ENCODE results near the gene MAG.

Gene MAG

DNA sequence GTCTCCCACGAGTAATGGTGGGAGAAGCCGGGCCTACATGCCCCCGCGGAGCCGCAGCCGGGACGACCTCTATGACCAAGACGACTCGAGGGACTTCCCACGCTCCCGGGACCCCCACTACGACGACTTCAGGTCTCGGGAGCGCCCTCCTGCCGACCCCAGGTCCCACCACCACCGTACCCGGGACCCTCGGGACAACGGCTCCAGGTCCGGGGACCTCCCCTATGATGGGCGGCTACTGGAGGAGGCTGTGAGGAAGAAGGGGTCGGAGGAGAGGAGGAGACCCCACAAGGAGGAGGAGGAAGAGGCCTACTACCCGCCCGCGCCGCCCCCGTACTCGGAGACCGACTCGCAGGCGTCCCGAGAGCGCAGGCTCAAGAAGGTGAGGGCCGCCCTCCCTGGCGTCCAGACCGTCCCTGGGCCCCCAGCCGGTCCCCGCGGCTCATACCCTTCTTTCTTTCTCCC lies 24.6 kb upstream of the MAG start (continued):
- TF ChIP-seq GLI4 (tag by site-specific recombination; IDR thresholded peaks at IDR 0.05) (peak; percentile 38; the same call in 1 of the 2 replicates), YY2 (tag by site-specific recombination; IDR thresholded peaks at IDR 0.05) (peak; percentile 43; the same call in 1 of the 2 replicates), KLF8 (tag by site-specific recombination; IDR thresholded peaks at IDR 0.05) (peak; percentile 70; the same call in 1 of the 2 replicates), GLI2 (tag by site-specific recombination; IDR thresholded peaks at IDR 0.05; ENCODE audit: borderline replicate concordance, low read depth) (no peak), ZNF768 (tag by site-specific recombination; IDR thresholded peaks at IDR 0.05) (no peak; the same call in 1 of the 2 replicates), ZNF596 (tag by site-specific recombination; IDR thresholded peaks at IDR 0.05) (no peak), ZNF677 (tag by site-specific recombination; IDR thresholded peaks at IDR 0.05) (no peak), ZNF366 (tag by site-specific recombination; conservative IDR thresholded peaks at IDR 0.05) (peak; percentile 54), ZNF560 (tag by site-specific recombination; IDR thresholded peaks at IDR 0.05; ENCODE audit: borderline replicate concordance) (no peak), BCL11A (tag by site-specific recombination; IDR thresholded peaks at IDR 0.05; ENCODE audit: low read depth) (no peak; the same call in 1 of the 2 replicates), ZNF791 (tag by site-specific recombination; IDR thresholded peaks at IDR 0.05) (no peak), ZNF416 (tag by site-specific recombination; IDR thresholded peaks at IDR 0.05) (no peak), GLIS1 (tag by site-specific recombination; IDR thresholded peaks at IDR 0.05) (peak; percentile 79)
- TF ChIP-seq, protein P1, sequence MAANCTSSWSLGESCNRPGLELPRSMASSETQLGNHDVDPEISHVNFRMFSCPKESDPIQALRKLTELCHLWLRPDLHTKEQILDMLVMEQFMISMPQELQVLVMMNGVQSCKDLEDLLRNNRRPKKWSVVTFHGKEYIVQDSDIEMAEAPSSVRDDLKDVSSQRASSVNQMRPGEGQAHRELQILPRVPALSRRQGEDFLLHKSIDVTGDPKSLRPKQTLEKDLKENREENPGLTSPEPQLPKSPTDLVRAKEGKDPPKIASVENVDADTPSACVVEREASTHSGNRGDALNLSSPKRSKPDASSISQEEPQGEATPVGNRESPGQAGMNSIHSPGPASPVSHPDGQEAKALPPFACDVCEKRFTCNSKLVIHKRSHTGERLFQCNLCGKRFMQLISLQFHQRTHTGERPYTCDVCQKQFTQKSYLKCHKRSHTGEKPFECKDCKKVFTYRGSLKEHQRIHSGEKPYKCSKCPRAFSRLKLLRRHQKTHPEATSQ (tag by site-specific recombination; IDR thresholded peaks at IDR 0.05) = no peak
- TF ChIP-seq, protein P2, sequence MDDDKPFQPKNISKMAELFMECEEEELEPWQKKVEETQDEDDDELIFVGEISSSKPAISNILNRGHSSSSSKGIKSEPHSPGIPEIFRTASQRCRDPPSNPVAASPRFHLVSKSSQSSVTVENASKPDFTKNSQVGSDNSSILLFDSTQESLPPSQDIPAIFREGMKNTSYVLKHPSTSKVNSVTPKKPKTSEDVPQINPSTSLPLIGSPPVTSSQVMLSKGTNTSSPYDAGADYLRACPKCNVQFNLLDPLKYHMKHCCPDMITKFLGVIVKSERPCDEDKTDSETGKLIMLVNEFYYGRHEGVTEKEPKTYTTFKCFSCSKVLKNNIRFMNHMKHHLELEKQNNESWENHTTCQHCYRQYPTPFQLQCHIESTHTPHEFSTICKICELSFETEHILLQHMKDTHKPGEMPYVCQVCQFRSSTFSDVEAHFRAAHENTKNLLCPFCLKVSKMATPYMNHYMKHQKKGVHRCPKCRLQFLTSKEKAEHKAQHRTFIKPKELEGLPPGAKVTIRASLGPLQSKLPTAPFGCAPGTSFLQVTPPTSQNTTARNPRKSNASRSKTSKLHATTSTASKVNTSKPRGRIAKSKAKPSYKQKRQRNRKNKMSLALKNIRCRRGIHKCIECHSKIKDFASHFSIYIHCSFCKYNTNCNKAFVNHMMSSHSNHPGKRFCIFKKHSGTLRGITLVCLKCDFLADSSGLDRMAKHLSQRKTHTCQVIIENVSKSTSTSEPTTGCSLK (tag by site-specific recombination; IDR thresholded peaks at IDR 0.05) = no peak
- TF ChIP-seq, protein P3, sequence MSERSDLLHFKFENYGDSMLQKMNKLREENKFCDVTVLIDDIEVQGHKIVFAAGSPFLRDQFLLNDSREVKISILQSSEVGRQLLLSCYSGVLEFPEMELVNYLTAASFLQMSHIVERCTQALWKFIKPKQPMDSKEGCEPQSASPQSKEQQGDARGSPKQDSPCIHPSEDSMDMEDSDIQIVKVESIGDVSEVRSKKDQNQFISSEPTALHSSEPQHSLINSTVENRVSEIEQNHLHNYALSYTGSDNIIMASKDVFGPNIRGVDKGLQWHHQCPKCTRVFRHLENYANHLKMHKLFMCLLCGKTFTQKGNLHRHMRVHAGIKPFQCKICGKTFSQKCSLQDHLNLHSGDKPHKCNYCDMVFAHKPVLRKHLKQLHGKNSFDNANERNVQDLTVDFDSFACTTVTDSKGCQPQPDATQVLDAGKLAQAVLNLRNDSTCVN (tag by site-specific recombination; optimal IDR thresholded peaks at IDR 0.05) = peak; percentile 84
- TF ChIP-seq, protein P4, sequence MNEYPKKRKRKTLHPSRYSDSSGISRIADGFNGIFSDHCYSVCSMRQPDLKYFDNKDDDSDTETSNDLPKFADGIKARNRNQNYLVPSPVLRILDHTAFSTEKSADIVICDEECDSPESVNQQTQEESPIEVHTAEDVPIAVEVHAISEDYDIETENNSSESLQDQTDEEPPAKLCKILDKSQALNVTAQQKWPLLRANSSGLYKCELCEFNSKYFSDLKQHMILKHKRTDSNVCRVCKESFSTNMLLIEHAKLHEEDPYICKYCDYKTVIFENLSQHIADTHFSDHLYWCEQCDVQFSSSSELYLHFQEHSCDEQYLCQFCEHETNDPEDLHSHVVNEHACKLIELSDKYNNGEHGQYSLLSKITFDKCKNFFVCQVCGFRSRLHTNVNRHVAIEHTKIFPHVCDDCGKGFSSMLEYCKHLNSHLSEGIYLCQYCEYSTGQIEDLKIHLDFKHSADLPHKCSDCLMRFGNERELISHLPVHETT (tag by site-specific recombination; IDR thresholded peaks at IDR 0.05) = 0 out of 2 replicates have a peak, but pooled peaks have one; percentile 30
- TF ChIP-seq, protein P5, sequence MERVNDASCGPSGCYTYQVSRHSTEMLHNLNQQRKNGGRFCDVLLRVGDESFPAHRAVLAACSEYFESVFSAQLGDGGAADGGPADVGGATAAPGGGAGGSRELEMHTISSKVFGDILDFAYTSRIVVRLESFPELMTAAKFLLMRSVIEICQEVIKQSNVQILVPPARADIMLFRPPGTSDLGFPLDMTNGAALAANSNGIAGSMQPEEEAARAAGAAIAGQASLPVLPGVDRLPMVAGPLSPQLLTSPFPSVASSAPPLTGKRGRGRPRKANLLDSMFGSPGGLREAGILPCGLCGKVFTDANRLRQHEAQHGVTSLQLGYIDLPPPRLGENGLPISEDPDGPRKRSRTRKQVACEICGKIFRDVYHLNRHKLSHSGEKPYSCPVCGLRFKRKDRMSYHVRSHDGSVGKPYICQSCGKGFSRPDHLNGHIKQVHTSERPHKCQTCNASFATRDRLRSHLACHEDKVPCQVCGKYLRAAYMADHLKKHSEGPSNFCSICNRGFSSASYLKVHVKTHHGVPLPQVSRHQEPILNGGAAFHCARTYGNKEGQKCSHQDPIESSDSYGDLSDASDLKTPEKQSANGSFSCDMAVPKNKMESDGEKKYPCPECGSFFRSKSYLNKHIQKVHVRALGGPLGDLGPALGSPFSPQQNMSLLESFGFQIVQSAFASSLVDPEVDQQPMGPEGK (tag by site-specific recombination; IDR thresholded peaks at IDR 0.05) = no peak; the same call in none of the 2 replicates
- TF ChIP-seq, protein P6, sequence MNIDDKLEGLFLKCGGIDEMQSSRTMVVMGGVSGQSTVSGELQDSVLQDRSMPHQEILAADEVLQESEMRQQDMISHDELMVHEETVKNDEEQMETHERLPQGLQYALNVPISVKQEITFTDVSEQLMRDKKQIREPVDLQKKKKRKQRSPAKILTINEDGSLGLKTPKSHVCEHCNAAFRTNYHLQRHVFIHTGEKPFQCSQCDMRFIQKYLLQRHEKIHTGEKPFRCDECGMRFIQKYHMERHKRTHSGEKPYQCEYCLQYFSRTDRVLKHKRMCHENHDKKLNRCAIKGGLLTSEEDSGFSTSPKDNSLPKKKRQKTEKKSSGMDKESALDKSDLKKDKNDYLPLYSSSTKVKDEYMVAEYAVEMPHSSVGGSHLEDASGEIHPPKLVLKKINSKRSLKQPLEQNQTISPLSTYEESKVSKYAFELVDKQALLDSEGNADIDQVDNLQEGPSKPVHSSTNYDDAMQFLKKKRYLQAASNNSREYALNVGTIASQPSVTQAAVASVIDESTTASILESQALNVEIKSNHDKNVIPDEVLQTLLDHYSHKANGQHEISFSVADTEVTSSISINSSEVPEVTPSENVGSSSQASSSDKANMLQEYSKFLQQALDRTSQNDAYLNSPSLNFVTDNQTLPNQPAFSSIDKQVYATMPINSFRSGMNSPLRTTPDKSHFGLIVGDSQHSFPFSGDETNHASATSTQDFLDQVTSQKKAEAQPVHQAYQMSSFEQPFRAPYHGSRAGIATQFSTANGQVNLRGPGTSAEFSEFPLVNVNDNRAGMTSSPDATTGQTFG (tag by site-specific recombination; IDR thresholded peaks at IDR 0.05; ENCODE audit: borderline replicate concordance) = no peak
- TF ChIP-seq, protein P7, sequence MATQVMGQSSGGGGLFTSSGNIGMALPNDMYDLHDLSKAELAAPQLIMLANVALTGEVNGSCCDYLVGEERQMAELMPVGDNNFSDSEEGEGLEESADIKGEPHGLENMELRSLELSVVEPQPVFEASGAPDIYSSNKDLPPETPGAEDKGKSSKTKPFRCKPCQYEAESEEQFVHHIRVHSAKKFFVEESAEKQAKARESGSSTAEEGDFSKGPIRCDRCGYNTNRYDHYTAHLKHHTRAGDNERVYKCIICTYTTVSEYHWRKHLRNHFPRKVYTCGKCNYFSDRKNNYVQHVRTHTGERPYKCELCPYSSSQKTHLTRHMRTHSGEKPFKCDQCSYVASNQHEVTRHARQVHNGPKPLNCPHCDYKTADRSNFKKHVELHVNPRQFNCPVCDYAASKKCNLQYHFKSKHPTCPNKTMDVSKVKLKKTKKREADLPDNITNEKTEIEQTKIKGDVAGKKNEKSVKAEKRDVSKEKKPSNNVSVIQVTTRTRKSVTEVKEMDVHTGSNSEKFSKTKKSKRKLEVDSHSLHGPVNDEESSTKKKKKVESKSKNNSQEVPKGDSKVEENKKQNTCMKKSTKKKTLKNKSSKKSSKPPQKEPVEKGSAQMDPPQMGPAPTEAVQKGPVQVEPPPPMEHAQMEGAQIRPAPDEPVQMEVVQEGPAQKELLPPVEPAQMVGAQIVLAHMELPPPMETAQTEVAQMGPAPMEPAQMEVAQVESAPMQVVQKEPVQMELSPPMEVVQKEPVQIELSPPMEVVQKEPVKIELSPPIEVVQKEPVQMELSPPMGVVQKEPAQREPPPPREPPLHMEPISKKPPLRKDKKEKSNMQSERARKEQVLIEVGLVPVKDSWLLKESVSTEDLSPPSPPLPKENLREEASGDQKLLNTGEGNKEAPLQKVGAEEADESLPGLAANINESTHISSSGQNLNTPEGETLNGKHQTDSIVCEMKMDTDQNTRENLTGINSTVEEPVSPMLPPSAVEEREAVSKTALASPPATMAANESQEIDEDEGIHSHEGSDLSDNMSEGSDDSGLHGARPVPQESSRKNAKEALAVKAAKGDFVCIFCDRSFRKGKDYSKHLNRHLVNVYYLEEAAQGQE (tag by site-specific recombination; IDR thresholded peaks at IDR 0.05) = 0 out of 2 replicates have a peak, but pooled peaks have one; percentile 40
